ENCODE results near the gene RASGEF1C.

The RASGEF1C gene

GRCh38 chr5:180109920-180110319 lies 99.1 kb downstream of the RASGEF1C start:
- H3K79me2 ChIP-seq (ENCODE audit: insufficient read depth, low read length) = no peaks in the 10 kb centered on the region
- no peaks in the 10 kb centered on the region for H3K9me2 ChIP-seq (replicated peaks; ENCODE audit: insufficient read depth, low read length)
- no peak overlapping the region for H3K4me3 ChIP-seq (ENCODE audit: insufficient read depth, low read length, poor library complexity, severe bottlenecking)

GRCh38 chr5:180107005-180107404 lies 102.0 kb downstream of the RASGEF1C start:
- TF ChIP-seq EZH2phosphoT487 (conservative IDR thresholded peaks at IDR 0.05; ENCODE audit: low read length) = no peak
- no peak for TF ChIP-seq CTCF (IDR thresholded peaks at IDR 0.05; ENCODE audit: insufficient read depth, low read length, poor library complexity, severe bottlenecking)

More at GRCh38 chr5:180109920-180110319, 99.1 kb downstream of the RASGEF1C start:
- Histone ChIP-seq H3K9me3 (ENCODE audit: insufficient read depth, low read length) (peaks cover 9% of the 10 kb centered on the region; the same call in 1 of the 2 replicates), H3F3A (ENCODE audit: insufficient read depth) (no peaks in the 10 kb centered on the region), H4K20me1 (ENCODE audit: low read depth, low read length) (no peaks in the 10 kb centered on the region), H3K36me3 (ENCODE audit: low read length) (no peaks in the 10 kb centered on the region), H3K27me3 (ENCODE audit: low read length) (no peaks in the 10 kb centered on the region), H3K27ac (ENCODE audit: low read depth, low read length) (no peak overlapping the region), H3K4me2 (ENCODE audit: low read depth, low read length, poor library complexity, severe bottlenecking) (no peak overlapping the region), H2AFZ (ENCODE audit: low read depth, low read length, severe bottlenecking) (no peak overlapping the region), H3K9ac (ENCODE audit: low read length) (no peak overlapping the region)
- TF ChIP-seq CTCF (IDR thresholded peaks at IDR 0.05; ENCODE audit: insufficient read depth, low read length, poor library complexity, severe bottlenecking) = no peak
- no peak for TF ChIP-seq EZH2phosphoT487 (conservative IDR thresholded peaks at IDR 0.05; ENCODE audit: low read length)

GRCh38 chr5:180105827-180106312 lies 103.1 kb downstream of the RASGEF1C start:
- Histone ChIP-seq H4K20me1 (ENCODE audit: low read depth, low read length) (no peaks in the 10 kb centered on the region), H3K36me3 (ENCODE audit: low read length) (no peaks in the 10 kb centered on the region), H3K79me2 (ENCODE audit: insufficient read depth, low read length) (no peaks in the 10 kb centered on the region), H3F3A (ENCODE audit: insufficient read depth) (no peaks in the 10 kb centered on the region), H3K4me3 (ENCODE audit: insufficient read depth, low read length, poor library complexity, severe bottlenecking) (no peak overlapping the region), H3K27me3 (ENCODE audit: low read length) (no peaks in the 10 kb centered on the region), H3K9me3 (ENCODE audit: insufficient read depth, low read length) (peaks cover 9% of the 10 kb centered on the region; the same call in 1 of the 2 replicates), H3K4me2 (ENCODE audit: low read depth, low read length, poor library complexity, severe bottlenecking) (no peak overlapping the region), H3K9me2 (replicated peaks; ENCODE audit: insufficient read depth, low read length) (no peaks in the 10 kb centered on the region), H3K27ac (ENCODE audit: low read depth, low read length) (no peak overlapping the region), H3K9ac (ENCODE audit: low read length) (no peak overlapping the region), H2AFZ (ENCODE audit: low read depth, low read length, severe bottlenecking) (no peak overlapping the region)
- TF ChIP-seq CTCF (IDR thresholded peaks at IDR 0.05; ENCODE audit: insufficient read depth, low read length, poor library complexity, severe bottlenecking) (no peak), EZH2phosphoT487 (conservative IDR thresholded peaks at IDR 0.05; ENCODE audit: low read length) (no peak)

More at GRCh38 chr5:180107005-180107404, 102.0 kb downstream of the RASGEF1C start:
- Histone ChIP-seq H2AFZ (ENCODE audit: low read depth, low read length, severe bottlenecking) (no peak overlapping the region), H3F3A (ENCODE audit: insufficient read depth) (no peaks in the 10 kb centered on the region), H3K79me2 (ENCODE audit: insufficient read depth, low read length) (no peaks in the 10 kb centered on the region), H3K4me3 (ENCODE audit: insufficient read depth, low read length, poor library complexity, severe bottlenecking) (no peak overlapping the region), H3K9me2 (replicated peaks; ENCODE audit: insufficient read depth, low read length) (no peaks in the 10 kb centered on the region), H3K27me3 (ENCODE audit: low read length) (no peaks in the 10 kb centered on the region), H3K9ac (ENCODE audit: low read length) (no peak overlapping the region), H3K27ac (ENCODE audit: low read depth, low read length) (no peak overlapping the region), H3K36me3 (ENCODE audit: low read length) (no peaks in the 10 kb centered on the region), H3K4me2 (ENCODE audit: low read depth, low read length, poor library complexity, severe bottlenecking) (no peak overlapping the region), H3K9me3 (ENCODE audit: insufficient read depth, low read length) (peaks cover 9% of the 10 kb centered on the region; the same call in 1 of the 2 replicates), H4K20me1 (ENCODE audit: low read depth, low read length) (no peaks in the 10 kb centered on the region)
